A673 (cell line): ENCODE data around the gene MUC7. TPM values are rescaled to one million over a fixed set of nuclear protein-coding genes. Genes with fewer than 3 reads are reported as not detected.

Source experiments
- BruUV-seq: library from RNA; stranded (reverse); fragments of 400-500 nt; replicated peaks from 2 replicates; lab custom pipeline; 2021; lab: Mats Ljungman, UMichigan
- CTCF ChIA-PET: fragments of 300-600 bp; sonication (Branson Sonifier 250); formaldehyde crosslinking; loops from one replicate; lab custom pipeline; 2022; ENCODE audit warnings: antibody characterized with exemption; lab: Charles Lee
- POLR2A ChIA-PET: fragments of 300-600 bp; sonication (Branson Sonifier 250); formaldehyde crosslinking; loops from one replicate; lab custom pipeline; 2022; ENCODE audit warnings: antibody characterized with exemption; ENCODE audit not compliant: low non-redundant PET; lab: Charles Lee
- DNase-seq: peaks from one replicate; pipeline ENCODE4 v3.0.0-alpha.2; 2015; ENCODE audit warnings: low spot score
- H3K27ac ChIP-seq: fragments of 200-600 bp; sonication (generic); 2 replicates; pipeline ENCODE4 v1.5.1; 2016; ENCODE audit warnings: mixed run types, low read depth, mild to moderate bottlenecking, mixed read lengths, antibody characterized with exemption, low read length; ENCODE audit not compliant: poor library complexity, severe bottlenecking
- H3K27me3 ChIP-seq: fragments of 200-600 bp; sonication (generic); replicated peaks from 2 replicates; pipeline ENCODE4 v1.6.1; 2017; ENCODE audit warnings: mixed run types, low read depth, mild to moderate bottlenecking, mixed read lengths, antibody characterized with exemption, low read length; ENCODE audit not compliant: insufficient read depth, poor library complexity
- H3K36me3 ChIP-seq: fragments of 200-600 bp; sonication (generic); 2 replicates; pipeline ENCODE4 v1.6.1; 2016; ENCODE audit warnings: mixed run types, mild to moderate bottlenecking, mixed read lengths, antibody characterized with exemption, low read length; ENCODE audit not compliant: insufficient read depth, poor library complexity, severe bottlenecking
- H3K4me1 ChIP-seq: fragments of 200-600 bp; sonication (generic); 2 replicates; pipeline ENCODE4 v1.6.1; 2017; ENCODE audit warnings: mixed run types, mild to moderate bottlenecking, mixed read lengths, antibody characterized with exemption, low read length; ENCODE audit not compliant: insufficient read depth, poor library complexity, severe bottlenecking
- H3K4me3 ChIP-seq: fragments of 200-600 bp; sonication (generic); 2 replicates; pipeline ENCODE4 v1.5.1; 2016; ENCODE audit warnings: low read depth, mixed run types, mild to moderate bottlenecking, mixed read lengths, low read length; ENCODE audit not compliant: poor library complexity, severe bottlenecking
- H3K9me3 ChIP-seq: fragments of 200-600 bp; sonication (generic); 2 replicates; pipeline ENCODE4 v1.6.1; 2016; ENCODE audit warnings: mixed run types, low read depth, mild to moderate bottlenecking, mixed read lengths, antibody characterized with exemption, low read length; ENCODE audit not compliant: poor library complexity, severe bottlenecking
- EZH2 ChIP-seq: fragments of 200-600 bp; sonication (generic); IDR thresholded peaks from 2 replicates; pipeline ENCODE4 v1.6.1; 2017; ENCODE audit warnings: borderline replicate concordance, low read depth, mild to moderate bottlenecking, mixed read lengths, antibody characterized with exemption, low read length; ENCODE audit not compliant: poor library complexity, severe bottlenecking
- intact Hi-C: fragments of 100-400 bp; cut with micrococcal nuclease; formaldehyde crosslinking; loops from one replicate; pipeline ENCODE4 v1.10.0; 2022; ENCODE audit not compliant: unreplicated experiment
- total RNA-seq: library from RNA; stranded (reverse); gene quantifications from 2 replicates; pipeline ENCODE4 v1.2.3, GENCODE V29; 2021
- TF ChIP-seq, protein P1 (sequence below): fragments of 300-800, 200-600 bp; sonication (generic); conservative IDR thresholded peaks from 2 replicates; pipeline ENCODE4 v1.5.1; 2017; ENCODE audit warnings: low read depth, mild to moderate bottlenecking, antibody characterized with exemption, low read length, moderate library complexity, mixed read lengths

The MUC7 gene
- total RNA-seq, 1 experiment from 2014 or later = not detected

DNA sequence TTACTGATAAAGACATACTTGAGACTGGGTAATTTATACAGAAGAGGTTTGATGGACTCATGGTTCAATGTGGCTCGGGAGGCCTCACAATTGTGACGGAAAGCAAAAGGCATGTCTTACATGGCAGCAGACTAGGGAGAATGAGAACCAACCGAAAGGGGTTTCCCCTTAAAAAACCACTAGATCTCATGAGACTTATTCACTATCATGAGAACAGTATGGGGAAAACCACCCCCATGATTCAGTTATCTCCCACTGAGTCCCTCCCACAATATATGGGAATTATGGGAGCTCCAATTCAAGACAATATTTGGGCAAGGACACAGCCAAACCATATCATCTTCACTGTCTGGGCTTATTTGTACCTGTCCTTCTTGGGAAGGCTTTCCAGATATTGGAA lies 22.8 kb upstream of the MUC7 start:
- ChIA-PET POLR2A (no interaction called here), CTCF (no interaction called here)
- BruUV-seq = no TSS peak
- TF ChIP-seq, protein P1, sequence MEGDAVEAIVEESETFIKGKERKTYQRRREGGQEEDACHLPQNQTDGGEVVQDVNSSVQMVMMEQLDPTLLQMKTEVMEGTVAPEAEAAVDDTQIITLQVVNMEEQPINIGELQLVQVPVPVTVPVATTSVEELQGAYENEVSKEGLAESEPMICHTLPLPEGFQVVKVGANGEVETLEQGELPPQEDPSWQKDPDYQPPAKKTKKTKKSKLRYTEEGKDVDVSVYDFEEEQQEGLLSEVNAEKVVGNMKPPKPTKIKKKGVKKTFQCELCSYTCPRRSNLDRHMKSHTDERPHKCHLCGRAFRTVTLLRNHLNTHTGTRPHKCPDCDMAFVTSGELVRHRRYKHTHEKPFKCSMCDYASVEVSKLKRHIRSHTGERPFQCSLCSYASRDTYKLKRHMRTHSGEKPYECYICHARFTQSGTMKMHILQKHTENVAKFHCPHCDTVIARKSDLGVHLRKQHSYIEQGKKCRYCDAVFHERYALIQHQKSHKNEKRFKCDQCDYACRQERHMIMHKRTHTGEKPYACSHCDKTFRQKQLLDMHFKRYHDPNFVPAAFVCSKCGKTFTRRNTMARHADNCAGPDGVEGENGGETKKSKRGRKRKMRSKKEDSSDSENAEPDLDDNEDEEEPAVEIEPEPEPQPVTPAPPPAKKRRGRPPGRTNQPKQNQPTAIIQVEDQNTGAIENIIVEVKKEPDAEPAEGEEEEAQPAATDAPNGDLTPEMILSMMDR = no peak
- TF ChIP-seq EZH2 = no peak
- no peak for DNase-seq
- no peak overlapping the region for H3K27ac ChIP-seq
- H3K9me3 ChIP-seq = no peaks in the 10 kb centered on the region
- H3K36me3 ChIP-seq = no peaks in the 10 kb centered on the region
- no peak overlapping the region for H3K4me3 ChIP-seq
- intact Hi-C loops = no loop called here
- H3K4me1 ChIP-seq = no peaks in the 10 kb centered on the region
- H3K27me3 ChIP-seq = no peaks in the 10 kb centered on the region

DNA sequence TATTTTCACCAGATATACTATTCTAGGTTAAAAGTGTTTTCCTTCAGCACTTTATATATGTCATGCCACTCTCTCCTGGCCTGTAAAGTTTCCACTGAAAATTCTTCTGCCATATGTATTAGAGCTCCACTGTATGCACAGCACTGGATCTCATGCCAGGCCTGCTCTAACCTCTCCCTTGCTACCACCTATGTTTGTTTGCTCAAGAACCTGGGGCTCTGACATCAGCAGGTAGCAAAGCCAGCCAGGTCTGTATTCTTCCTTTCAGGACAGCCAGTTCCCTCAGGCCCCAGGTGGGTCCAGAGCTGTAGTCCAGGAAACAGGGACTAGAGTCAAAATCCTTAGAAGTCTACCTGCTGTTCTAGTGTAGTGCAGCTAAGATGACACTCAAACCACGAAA lies 19.1 kb upstream of the MUC7 start:
- Histone ChIP-seq H3K9me3 (no peaks in the 10 kb centered on the region), H3K36me3 (no peaks in the 10 kb centered on the region), H3K27me3 (no peaks in the 10 kb centered on the region), H3K27ac (no peak overlapping the region), H3K4me1 (no peaks in the 10 kb centered on the region), H3K4me3 (no peak overlapping the region)
- TF ChIP-seq, protein P1 = no peak
- no peak for TF ChIP-seq EZH2
- DNase-seq = no peak
- intact Hi-C loops = no loop called here
- BruUV-seq = no TSS peak
- POLR2A ChIA-PET = no interaction called here
- CTCF ChIA-PET = no interaction called here

DNA sequence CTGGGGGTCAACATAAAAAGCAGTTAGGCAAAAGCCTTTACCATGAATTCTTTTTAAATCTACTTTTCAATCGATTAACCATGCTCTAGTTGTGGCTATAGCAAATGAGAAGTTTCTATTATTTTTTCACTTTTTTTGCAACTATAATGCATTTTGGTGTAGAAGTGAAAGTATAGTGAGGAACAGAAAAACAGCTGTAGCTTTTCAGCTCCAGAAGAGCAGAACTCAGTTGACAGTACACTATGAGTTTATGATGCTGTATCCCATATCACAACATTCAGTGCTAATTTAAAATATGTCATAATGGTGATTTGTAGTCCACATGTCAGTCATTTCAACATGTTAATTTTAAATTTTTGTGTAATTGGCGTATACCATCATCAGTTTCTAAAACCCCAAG lies 8.7 kb upstream of the MUC7 start:
- BruUV-seq = no TSS peak
- no peak overlapping the region for H3K4me3 ChIP-seq
- H3K9me3 ChIP-seq = no peaks in the 10 kb centered on the region
- H3K36me3 ChIP-seq = no peaks in the 10 kb centered on the region
- no peak overlapping the region for H3K27ac ChIP-seq
- no peak for TF ChIP-seq EZH2
- TF ChIP-seq, protein P1 = no peak
- ChIA-PET CTCF (no interaction called here), POLR2A (no interaction called here)
- no peak for DNase-seq
- H3K27me3 ChIP-seq = no peaks in the 10 kb centered on the region
- intact Hi-C loops = no loop called here
- no peaks in the 10 kb centered on the region for H3K4me1 ChIP-seq
